GM19324 (cell line): ENCODE measurements around the gene B3GNT8.
"Not testable (repeated sequence)": the region's sequence is repeated elsewhere in the genome, so short reads cannot be mapped to it uniquely, and the experiment has no call there.

Source experiments
- ATAC-seq: cut with Tn5 transposase; IDR thresholded peaks from one replicate; pipeline ENCODE4 v1.9.1; 2021; ENCODE audit warnings: mild to moderate bottlenecking, moderate library complexity; ENCODE audit not compliant: unreplicated experiment, low FRiP score

The B3GNT8 gene

GRCh38 chr19:41437944-41438574 lies 10.9 kb upstream of the B3GNT8 start:
- no peak for ATAC-seq

GRCh38 chr19:41436674-41436951 lies 9.4 kb upstream of the B3GNT8 start:
- ATAC-seq: no peak

GRCh38 chr19:41435936-41436673 lies 8.9 kb upstream of the B3GNT8 start:
- no peak for ATAC-seq

GRCh38 chr19:41435376-41435775 lies 8.2 kb upstream of the B3GNT8 start:
- ATAC-seq: not testable (repeated sequence)

GRCh38 chr19:41434450-41434849 lies 7.3 kb upstream of the B3GNT8 start:
- ATAC-seq: no peak

GRCh38 chr19:41433171-41433570 lies 6.0 kb upstream of the B3GNT8 start:
- ATAC-seq: no peak

- no peak for ATAC-seq
Measured at GRCh38 chr19:41431426-41432386, 4.5 kb upstream of the B3GNT8 start.

GRCh38 chr19:41430922-41431321 lies 3.7 kb upstream of the B3GNT8 start:
- no peak for ATAC-seq

- ATAC-seq: no peak
Measured at GRCh38 chr19:41428481-41428859, 1.3 kb upstream of the B3GNT8 start.

- no peak for ATAC-seq
Measured at GRCh38 chr19:41427647-41428480, 690 bp upstream of the B3GNT8 start.

- no peak for ATAC-seq
Measured at GRCh38 chr19:41426116-41426841, 895 bp downstream of the B3GNT8 start.

- ATAC-seq: no peak
Measured at GRCh38 chr19:41425174-41426115, 1.7 kb downstream of the B3GNT8 start.

GRCh38 chr19:41424335-41425173 lies 2.6 kb downstream of the B3GNT8 start:
- ATAC-seq: no peak

GRCh38 chr19:41422955-41423354 lies 4.2 kb downstream of the B3GNT8 start:
- no peak for ATAC-seq

GRCh38 chr19:41422456-41422855 lies 4.7 kb downstream of the B3GNT8 start:
- no peak for ATAC-seq

GRCh38 chr19:41421973-41422372 lies 5.2 kb downstream of the B3GNT8 start:
- ATAC-seq: no peak

- ATAC-seq: no peak
Measured at GRCh38 chr19:41421314-41421713, 5.9 kb downstream of the B3GNT8 start.
